ENCODE data around the gene PLCG2. TPM values are rescaled to one million over a fixed set of nuclear protein-coding genes. Genes with fewer than 3 reads are reported as not detected.

PLCG2 gene
- total RNA-seq (ENCODE audit: low replicate concordance): 0.08 and 1.2 TPM in 2 replicates

DNA sequence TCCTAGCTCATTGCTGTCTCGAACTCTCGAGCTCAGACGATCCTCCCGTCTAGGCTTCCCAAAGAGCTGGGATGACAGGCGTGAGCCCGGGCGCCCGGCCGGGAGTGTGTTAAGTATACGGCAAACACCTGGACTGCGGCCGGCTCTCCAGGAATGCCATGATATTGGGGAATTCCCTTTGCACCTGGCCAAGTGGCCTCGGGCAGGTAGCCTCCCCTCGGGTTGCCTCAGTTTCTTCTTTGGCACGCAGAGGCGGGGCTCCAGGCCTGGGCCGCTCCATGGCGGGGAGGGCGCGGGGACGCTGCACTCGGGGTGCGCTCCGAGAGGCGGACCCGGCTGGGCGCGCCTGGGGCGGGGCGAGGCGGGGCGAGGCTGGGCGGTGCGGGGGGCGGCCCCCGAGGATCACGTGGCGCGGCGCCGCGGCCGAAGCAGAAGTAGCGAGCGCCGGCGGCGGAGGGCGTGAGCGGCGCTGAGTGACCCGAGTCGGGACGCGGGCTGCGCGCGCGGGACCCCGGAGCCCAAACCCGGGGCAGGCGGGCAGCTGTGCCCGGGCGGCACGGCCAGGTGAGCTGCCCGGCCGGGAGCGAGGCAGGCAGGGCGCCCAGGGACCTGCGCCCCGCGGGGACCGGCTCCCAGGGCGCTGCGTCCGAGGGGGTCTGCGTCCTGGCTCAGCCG, at the start of gene PLCG2:
Gene PLCG2 (plus strand): TSS at position 431 of the 675 bp plus-strand sequence. CDS start 6,699 bp downstream, outside the sequence.

GRCh38 chr16:82011199-82011641, 232.1 kb downstream of the PLCG2 start, which contains the start of gene SDR42E1:
SDR42E1 (minus strand) TSS chr16:82011470; CDS start chr16:82000858, 10,612 bp downstream.

Other genes with a start within 250 kb of the PLCG2 start
- 0.08 and 0.12 TPM in 2 replicates for gene SDR42E1, start 232.2 kb downstream of the PLCG2 start, total RNA-seq (ENCODE audit: low replicate concordance)